Mucosa of stomach (tissue), 1 donor: ENCODE data around the gene GGA2.

Source experiments
- H3K27me3 ChIP-seq: one replicate; pipeline ENCODE4 v1.7.0; 2013; ENCODE audit warnings: mild to moderate bottlenecking, low read length; ENCODE audit not compliant: control insufficient read depth, insufficient read depth
- H3K36me3 ChIP-seq: one replicate; pipeline ENCODE4 v1.7.0; 2013; ENCODE audit warnings: low read length; ENCODE audit not compliant: control insufficient read depth, insufficient read depth
- H3K4me1 ChIP-seq: one replicate; pipeline ENCODE4 v1.7.0; 2013; ENCODE audit warnings: mild to moderate bottlenecking, low read length; ENCODE audit not compliant: control insufficient read depth, insufficient read depth
- H3K4me3 ChIP-seq: one replicate; pipeline ENCODE4 v1.7.0; 2013; ENCODE audit warnings: low read length
- H3K9ac ChIP-seq: one replicate; pipeline ENCODE4 v1.7.0; 2013; ENCODE audit warnings: mild to moderate bottlenecking, low read length, moderate library complexity
- H3K9me3 ChIP-seq: one replicate; pipeline ENCODE4 v1.7.0; 2013; ENCODE audit warnings: mild to moderate bottlenecking, low read length, moderate library complexity; ENCODE audit not compliant: control insufficient read depth
- donor health status: Pancreatic carcinoma.

The GGA2 gene

DNA sequence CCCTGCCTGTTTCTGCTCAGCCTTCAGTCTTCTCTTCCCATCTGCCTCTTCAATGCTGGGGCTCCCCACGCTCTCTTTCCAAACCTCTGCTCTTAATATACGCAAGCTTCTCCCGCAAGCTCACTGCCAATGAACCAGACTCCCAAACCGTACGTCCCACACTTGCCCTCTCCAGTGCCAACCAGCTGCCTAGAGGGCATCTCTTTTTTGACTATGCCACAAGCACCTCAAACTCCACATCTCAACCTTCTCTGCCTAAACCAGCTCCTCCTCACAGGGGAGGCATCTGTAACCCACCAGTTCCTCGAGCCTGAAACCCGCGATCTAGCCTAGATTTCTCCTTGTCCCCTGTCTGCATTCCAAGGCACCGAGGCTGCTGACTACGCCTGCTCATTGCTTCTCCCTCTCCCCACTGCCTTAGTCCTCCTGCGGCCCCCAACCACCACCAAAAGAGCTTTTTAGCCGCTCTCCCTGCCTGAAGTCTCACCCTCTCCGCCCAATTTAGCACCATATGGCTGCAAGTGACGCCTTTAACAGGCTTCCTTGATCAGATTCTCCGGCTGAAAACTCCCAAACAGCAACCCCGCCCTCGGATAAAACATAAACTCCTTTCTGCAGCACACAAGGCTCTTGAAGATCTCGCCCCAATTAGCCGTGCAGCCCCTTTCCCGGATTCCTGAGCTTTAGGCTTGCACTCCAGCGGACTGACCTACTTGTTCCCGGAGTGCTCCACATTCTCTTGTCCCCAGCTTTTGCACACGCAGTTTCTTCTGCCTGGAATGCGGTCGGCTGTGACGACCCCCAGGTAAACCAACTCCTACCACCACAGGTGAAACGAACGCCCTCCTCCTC lies 1.5 kb downstream of the GGA2 start:
- Histone ChIP-seq H3K27me3 (no peaks in the 10 kb centered on the region), H3K36me3 (no peaks in the 10 kb centered on the region), H3K4me3 (peak overlapping the region; percentile 65), H3K9ac (peak overlapping the region; percentile 71), H3K9me3 (no peaks in the 10 kb centered on the region), H3K4me1 (peaks cover 24% of the 10 kb centered on the region)

DNA sequence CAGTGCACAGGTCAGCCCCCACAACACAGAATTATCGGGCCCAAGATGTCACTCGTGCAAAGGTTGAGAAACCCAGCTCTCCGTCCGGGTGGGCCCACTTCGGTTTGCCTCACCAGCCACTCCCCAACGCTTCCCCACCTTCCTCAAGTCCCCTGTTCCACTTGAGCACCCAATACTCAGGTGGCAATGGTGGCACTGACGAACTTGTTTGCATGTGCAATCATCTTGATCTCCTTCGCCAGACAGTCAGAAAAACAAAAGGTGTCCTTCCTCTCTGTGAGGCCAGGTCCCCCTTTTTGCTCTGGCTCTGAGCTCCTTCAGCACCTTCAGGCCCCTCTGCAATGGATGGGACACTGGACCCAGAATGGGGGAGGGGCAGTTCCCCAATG lies 3.7 kb downstream of the GGA2 start:
- peaks cover 37% of the 10 kb centered on the region for H3K4me1 ChIP-seq
- no peaks in the 10 kb centered on the region for H3K27me3 ChIP-seq
- H3K9ac ChIP-seq = no peak overlapping the region
- no peak overlapping the region for H3K4me3 ChIP-seq
- no peaks in the 10 kb centered on the region for H3K9me3 ChIP-seq
- no peaks in the 10 kb centered on the region for H3K36me3 ChIP-seq

DNA sequence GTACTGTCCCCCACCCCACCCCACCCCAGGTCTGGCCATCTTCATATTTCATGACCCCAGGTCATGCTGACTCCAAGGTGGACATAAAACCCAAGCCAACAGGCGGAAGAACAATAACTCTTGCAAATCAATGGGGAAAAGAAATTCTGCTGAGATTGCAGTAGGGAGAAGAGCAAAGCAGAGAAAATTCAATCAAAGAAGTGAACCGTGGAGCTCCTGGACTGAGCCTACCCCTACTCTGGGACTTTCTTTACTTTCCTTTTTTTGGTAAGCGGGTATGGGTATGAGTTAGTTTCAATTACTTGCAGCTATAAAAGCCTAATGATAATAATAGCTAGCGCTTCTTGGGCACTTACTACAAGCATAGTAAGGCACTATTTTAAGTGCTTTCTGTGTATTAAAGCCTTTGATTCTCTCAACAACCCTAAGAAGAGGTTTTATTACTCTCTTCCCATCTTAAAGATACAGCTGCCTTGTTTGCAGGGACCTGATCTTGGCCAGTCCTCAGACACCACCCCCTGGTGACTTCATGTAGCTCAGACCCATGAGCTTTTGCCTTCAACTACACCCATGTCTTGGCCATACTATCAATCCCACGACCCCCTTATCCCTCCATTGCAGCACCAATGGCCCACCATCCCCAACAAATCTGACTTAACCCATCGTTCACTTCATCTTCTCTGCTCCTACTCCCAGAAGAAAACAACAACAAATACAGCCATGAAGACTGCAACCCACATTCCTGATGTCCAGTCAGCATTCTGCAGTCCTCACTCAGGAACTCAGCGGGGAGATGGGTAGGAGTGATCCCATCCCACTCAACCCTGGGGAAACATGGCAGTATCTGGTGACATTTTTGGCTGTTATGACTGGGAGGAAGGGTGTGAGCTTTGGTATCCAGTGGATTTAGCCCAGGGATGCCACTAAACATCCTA lies 4.4 kb downstream of the GGA2 start:
- Histone ChIP-seq H3K27me3 (no peaks in the 10 kb centered on the region), H3K4me3 (no peak overlapping the region), H3K9me3 (no peaks in the 10 kb centered on the region), H3K4me1 (peaks cover 44% of the 10 kb centered on the region), H3K36me3 (no peaks in the 10 kb centered on the region), H3K9ac (no peak overlapping the region)

DNA sequence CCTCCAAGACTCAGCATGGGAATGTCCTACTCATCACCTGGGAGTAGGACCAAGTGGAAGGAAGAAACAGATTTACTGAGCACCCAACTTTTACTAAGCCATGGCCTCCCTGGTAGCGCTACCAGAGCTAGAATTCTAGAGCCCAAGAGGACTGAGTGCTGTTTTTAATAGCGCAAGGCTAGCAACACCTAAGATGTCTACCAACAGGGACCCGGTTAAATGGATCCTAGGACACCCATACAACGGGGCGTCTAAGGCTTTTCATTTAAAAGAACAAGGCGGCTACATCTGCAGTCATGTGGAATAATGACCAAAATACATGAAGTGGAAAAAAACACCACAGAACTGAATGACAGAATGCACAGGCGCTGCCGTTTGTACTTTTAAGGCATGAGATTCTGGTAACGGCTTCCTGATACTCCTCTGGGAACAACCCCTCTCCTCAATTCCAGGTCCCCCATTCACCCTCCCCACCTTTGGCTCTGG lies 5.1 kb downstream of the GGA2 start:
- no peaks in the 10 kb centered on the region for H3K27me3 ChIP-seq
- H3K9me3 ChIP-seq = no peaks in the 10 kb centered on the region
- H3K4me1 ChIP-seq = peaks cover 51% of the 10 kb centered on the region
- no peaks in the 10 kb centered on the region for H3K36me3 ChIP-seq
- H3K4me3 ChIP-seq = no peak overlapping the region
- H3K9ac ChIP-seq = no peak overlapping the region

DNA sequence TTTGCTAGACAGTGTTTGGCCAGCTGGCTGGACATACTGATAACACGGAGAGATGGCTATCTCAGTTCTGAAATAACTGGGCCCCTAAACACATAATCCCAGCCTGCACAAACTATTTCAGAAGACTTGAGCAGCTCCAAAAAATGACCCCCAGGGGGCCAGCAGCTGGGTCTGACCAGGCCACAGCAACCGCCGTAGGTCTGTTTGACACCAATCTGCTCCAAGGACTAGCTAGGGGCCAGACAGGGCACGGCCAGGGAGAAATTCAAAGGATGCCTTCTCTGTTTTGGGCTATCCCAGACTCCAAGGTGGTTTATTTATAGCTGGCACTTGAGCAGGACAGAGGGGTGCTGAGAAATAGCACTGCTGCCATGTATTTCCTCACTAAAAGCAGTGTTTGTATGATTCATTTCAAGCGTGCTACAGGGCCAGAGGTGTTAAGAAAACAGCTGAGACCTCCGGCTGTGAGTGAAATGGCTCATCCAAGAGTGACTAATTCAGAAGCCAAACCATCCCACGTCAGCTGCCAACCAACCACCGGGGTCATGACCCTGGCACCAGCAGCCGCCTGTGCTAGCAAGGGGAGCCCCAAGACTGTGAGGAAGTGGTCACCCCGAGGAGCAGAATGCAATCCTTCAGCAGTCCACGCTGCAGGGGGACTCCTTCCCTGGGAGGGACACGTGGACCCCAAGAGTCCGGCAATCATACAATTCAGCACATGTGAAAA lies 5.7 kb downstream of the GGA2 start:
- Histone ChIP-seq H3K9me3 (no peaks in the 10 kb centered on the region), H3K27me3 (no peaks in the 10 kb centered on the region), H3K4me3 (no peak overlapping the region), H3K9ac (peak overlapping the region; percentile 13), H3K36me3 (no peaks in the 10 kb centered on the region), H3K4me1 (peaks cover 57% of the 10 kb centered on the region)

DNA sequence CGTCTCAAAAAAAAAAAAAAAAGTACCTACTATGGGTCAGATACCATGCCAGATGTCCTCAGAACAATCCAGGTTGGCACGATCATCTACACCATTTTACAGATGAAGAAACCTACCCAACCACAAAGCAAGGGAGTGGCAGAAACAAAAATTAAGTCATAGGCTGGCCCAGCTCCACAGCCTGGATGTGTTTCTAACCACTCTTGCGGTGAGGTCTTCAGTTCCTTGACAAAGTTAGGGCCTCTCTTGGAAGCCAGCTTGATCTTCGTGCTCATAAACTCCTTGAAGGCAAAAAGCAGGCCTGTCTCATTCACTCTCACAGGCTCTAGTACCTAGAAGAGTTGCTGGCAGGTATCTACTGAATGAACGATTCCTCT lies 6.2 kb downstream of the GGA2 start:
- Histone ChIP-seq H3K9ac (no peak overlapping the region), H3K4me1 (peaks cover 57% of the 10 kb centered on the region), H3K36me3 (no peaks in the 10 kb centered on the region), H3K27me3 (no peaks in the 10 kb centered on the region), H3K4me3 (no peak overlapping the region), H3K9me3 (no peaks in the 10 kb centered on the region)

DNA sequence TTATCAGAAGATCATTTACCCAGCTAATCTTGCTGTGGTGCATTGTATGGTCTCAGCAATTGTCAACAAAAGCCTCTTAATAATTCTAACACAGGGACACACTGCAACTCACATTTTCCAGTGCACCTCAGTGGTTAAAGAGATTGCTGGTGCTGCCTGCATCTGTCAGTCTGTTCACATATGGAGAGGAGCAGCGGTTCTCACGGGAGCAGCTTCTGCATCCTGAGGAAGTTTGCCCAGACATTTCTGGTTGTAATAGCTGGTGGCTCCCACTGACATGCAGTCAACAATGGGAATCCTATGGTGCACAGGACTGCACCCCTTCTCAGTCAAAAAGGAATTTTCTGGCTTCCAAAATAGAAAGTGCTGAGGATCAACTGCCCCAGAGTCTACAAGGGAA lies 7.8 kb downstream of the GGA2 start:
- no peaks in the 10 kb centered on the region for H3K27me3 ChIP-seq
- no peaks in the 10 kb centered on the region for H3K9me3 ChIP-seq
- H3K4me1 ChIP-seq = peaks cover 57% of the 10 kb centered on the region
- no peak overlapping the region for H3K9ac ChIP-seq
- no peaks in the 10 kb centered on the region for H3K36me3 ChIP-seq
- H3K4me3 ChIP-seq = no peak overlapping the region

DNA sequence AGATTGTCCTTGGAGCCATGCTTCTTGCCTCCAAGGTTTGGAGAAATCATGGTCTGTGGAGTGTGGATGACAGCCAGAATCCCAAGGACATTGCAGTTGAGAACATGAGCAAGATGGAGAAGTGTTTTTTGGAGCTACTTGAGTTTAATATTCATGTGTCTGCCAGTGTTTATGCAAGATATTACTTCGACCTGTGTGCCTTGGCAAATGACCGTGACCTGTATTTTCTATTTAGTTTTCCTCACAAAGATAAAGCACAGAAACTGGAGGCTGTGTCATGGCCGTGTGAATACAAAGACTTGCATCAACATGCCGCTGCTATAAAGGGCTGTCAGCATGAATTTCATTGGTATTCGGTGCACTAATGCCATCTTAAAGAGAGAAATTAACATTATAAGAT lies 9.0 kb downstream of the GGA2 start:
- peaks cover 65% of the 10 kb centered on the region for H3K4me1 ChIP-seq
- no peak overlapping the region for H3K9ac ChIP-seq
- H3K36me3 ChIP-seq = no peaks in the 10 kb centered on the region
- H3K9me3 ChIP-seq = no peaks in the 10 kb centered on the region
- no peak overlapping the region for H3K4me3 ChIP-seq
- no peaks in the 10 kb centered on the region for H3K27me3 ChIP-seq

DNA sequence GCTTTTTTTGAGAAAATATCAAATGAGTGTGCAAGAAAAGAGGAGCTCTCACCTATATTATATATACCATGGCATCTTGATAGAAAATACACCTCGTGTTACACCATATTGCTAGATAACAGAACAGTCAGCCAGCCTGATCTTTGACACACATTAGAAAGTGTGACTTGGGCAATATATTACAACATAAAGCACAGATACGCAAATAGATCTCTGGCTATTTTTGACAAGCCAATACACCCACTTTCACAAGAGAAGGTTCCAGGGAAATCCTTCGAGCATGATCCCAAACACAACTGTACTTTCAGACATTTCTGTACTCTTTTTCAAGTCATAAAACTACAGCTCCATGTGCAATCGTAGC lies 9.4 kb downstream of the GGA2 start:
- Histone ChIP-seq H3K9me3 (no peaks in the 10 kb centered on the region), H3K4me1 (peaks cover 65% of the 10 kb centered on the region), H3K9ac (no peak overlapping the region), H3K27me3 (no peaks in the 10 kb centered on the region), H3K36me3 (no peaks in the 10 kb centered on the region), H3K4me3 (no peak overlapping the region)

DNA sequence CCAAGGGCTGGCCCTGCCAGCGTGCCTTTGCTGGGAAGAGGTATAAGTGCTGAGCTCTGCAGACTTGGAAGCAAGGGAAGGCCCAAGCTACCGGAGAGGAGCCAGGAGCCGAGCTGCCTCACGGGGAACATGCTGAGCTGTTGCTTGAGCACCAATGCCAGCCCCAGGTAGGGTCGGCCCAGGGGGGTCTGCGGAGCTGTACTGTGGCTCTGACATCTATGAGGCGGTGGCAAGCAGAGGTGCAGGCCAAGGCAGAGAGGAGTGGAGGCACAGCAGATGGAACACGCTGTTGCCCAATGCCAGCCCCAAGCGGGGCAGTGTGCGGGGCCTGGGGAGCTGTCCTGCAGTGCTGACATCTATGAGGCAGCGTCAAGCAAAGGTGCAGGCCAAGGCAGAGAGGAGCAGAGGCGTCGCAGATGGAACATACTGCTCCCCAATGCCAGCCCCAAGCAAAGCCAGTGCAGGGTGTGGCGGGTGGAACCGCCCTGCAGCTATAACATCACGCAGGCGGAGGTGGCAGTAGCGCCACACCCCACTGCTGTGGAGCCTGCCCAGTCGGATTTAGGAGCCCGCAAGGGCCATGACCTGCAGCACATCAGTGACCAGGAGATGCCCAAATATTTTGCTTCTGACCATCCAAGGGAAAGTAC lies 10.0 kb downstream of the GGA2 start:
- Histone ChIP-seq H3K4me3 (no peak overlapping the region), H3K27me3 (no peaks in the 10 kb centered on the region), H3K9ac (no peak overlapping the region), H3K4me1 (peaks cover 65% of the 10 kb centered on the region), H3K36me3 (peaks cover 4% of the 10 kb centered on the region), H3K9me3 (no peaks in the 10 kb centered on the region)

DNA sequence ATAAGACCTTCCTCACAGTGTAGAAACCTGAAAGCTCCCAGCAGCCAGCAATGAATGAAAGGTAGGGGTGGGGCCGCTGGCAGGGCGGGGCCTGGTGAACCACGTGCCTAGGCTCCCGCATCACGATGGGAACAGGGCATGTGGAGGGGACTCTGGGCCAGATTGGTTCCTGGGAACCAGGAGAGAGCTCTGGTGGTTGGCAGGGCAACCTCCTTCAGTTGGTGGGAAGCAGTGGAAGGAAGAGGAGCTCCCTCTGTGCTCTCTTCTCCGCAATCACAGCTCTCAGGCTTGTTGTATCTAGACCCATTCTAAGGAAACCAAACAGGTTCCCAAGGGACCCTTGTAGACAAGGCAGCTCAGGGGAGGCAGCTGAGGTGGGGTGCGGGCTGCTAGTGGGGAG lies 10.5 kb downstream of the GGA2 start:
- Histone ChIP-seq H3K4me1 (peaks cover 61% of the 10 kb centered on the region), H3K9me3 (no peaks in the 10 kb centered on the region), H3K27me3 (no peaks in the 10 kb centered on the region), H3K36me3 (peaks cover 4% of the 10 kb centered on the region), H3K4me3 (no peak overlapping the region), H3K9ac (no peak overlapping the region)
